ENCODE measurements around the gene PLB1. TPM values are rescaled to one million over a fixed set of nuclear protein-coding genes. Genes with fewer than 3 reads are reported as not detected.
"Not testable (repeated sequence)": the region's sequence is repeated elsewhere in the genome, so short reads cannot be mapped to it uniquely, and the experiment has no call there.

Gene PLB1
- total RNA-seq, 1 experiment from 2014 or later: 0.21 TPM

GRCh38 chr2:28469947-28470535, 25.8 kb upstream of the PLB1 start:
- no peak for DNase-seq (ENCODE audit: low spot score)

- DNase-seq (ENCODE audit: low spot score): no peak
Observed at GRCh38 chr2:28470759-28471158, 25.1 kb upstream of the PLB1 start.

DNA sequence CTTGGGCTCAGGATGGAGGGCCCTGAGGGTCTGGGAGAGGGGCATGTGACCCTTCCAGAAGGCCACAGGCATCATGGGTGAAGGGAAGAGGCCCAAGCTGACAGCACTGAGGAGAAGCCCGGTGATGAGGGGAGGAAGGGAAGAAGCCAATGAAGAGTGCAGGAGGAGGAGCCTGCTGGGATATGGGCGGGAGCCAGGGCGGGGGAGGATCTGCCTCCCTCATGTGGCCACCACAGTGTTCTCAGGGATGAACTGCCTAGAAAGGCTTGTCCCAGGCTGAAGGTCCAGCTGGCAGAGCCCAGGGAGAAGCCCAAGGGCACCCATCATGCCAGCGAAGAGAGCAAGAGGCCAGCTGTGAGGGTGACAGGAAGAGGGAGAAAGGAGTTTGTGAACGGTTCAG, 24.6 kb upstream of the PLB1 start:
- no peak for DNase-seq (ENCODE audit: low spot score)

- no peak for DNase-seq (ENCODE audit: low spot score)
Observed at GRCh38 chr2:28471701-28472236, 24.1 kb upstream of the PLB1 start.

DNA sequence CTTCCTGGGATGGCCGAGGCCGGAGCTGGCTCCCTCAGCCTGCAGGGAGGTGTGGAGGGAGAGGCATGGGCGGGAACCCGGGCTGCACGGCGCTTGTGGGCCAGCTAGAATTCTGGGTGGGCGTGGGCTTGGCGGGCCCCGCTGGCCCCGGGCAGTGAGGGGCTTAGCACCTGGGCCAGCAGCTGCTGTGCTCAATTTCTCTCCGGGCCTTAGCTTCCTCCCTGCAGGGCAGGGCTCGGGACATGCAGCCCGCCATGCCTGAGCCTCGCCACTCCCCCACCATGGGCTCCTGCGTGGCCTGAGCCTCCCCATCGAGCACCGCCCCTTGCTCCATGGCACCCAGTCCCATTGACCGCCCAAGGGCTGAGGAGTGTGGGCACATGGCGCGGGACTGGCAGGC, 23.2 kb upstream of the PLB1 start:
- not testable (repeated sequence) for DNase-seq (ENCODE audit: low spot score)

- no peak for DNase-seq (ENCODE audit: low spot score)
Observed at GRCh38 chr2:28475088-28475595, 20.7 kb upstream of the PLB1 start.

GRCh38 chr2:28477087-28477486, 18.8 kb upstream of the PLB1 start:
- DNase-seq (ENCODE audit: low spot score): no peak

- DNase-seq (ENCODE audit: low spot score): no peak
Observed at GRCh38 chr2:28477645-28478044, 18.2 kb upstream of the PLB1 start.

GRCh38 chr2:28480403-28481049, 15.3 kb upstream of the PLB1 start:
- no peak for DNase-seq (ENCODE audit: low spot score)

- DNase-seq (ENCODE audit: low spot score): no peak
Observed at GRCh38 chr2:28481905-28482304, 14.0 kb upstream of the PLB1 start.

GRCh38 chr2:28484835-28485234, 11.0 kb upstream of the PLB1 start:
- DNase-seq (ENCODE audit: low spot score): no peak

- no peak for DNase-seq (ENCODE audit: low spot score)
Observed at GRCh38 chr2:28486526-28486925, 9.3 kb upstream of the PLB1 start.

GRCh38 chr2:28487258-28487657, 8.6 kb upstream of the PLB1 start:
- no peak for DNase-seq (ENCODE audit: low spot score)

GRCh38 chr2:28488083-28488830, 7.6 kb upstream of the PLB1 start:
- no peak for DNase-seq (ENCODE audit: low spot score)

- DNase-seq (ENCODE audit: low spot score): no peak
Observed at GRCh38 chr2:28488858-28489575, 6.8 kb upstream of the PLB1 start.

GRCh38 chr2:28490558-28490957, 5.3 kb upstream of the PLB1 start:
- no peak for DNase-seq (ENCODE audit: low spot score)

- DNase-seq (ENCODE audit: low spot score): no peak
Observed at GRCh38 chr2:28492282-28492681, 3.6 kb upstream of the PLB1 start.

DNA sequence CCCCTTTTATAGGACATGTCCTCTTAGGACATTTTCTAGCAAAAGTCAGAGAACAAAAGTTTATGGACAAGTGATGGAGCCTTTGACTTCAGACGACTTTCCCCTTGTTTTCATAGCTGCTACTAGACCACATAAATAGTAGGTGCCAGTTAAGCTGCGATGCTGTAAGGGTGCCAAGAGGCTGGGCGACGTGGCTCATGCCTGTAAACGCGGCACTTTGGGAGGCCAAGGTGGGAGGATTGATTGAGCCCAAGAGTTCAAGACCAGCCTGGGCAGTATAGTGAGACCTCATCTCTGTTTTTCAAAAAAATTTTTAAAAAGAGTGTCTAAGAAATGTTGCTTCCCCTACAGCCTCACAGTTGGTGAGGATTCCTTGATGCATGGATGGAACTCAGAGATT, 2.2 kb upstream of the PLB1 start:
- DNase-seq (ENCODE audit: low spot score): no peak

DNA sequence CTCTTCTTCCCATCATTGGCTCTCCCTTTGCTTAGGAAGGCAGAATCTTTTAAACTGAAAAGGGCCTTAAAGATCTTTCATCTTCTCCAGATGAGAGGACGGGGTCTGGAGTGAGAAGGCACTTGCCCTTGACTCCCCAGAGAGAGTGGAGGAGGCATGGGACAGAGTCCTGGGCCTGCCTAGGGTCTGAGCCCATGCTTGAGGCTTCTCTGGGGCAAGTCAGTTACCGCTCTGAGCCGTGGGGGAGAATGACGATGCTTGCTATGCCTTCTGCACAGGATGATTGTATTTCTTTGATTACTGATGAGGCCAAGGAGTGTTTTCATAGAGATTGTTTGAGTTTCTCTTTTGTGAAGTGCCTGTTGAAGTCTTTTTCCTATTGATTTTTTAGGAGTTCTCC, 921 bp downstream of the PLB1 start:
- DNase-seq (ENCODE audit: low spot score): no peak

- DNase-seq (ENCODE audit: low spot score): no peak
Observed at GRCh38 chr2:28497206-28497605, 1.3 kb downstream of the PLB1 start.

GRCh38 chr2:28499282-28499681, 3.4 kb downstream of the PLB1 start:
- no peak for DNase-seq (ENCODE audit: low spot score)

DNA sequence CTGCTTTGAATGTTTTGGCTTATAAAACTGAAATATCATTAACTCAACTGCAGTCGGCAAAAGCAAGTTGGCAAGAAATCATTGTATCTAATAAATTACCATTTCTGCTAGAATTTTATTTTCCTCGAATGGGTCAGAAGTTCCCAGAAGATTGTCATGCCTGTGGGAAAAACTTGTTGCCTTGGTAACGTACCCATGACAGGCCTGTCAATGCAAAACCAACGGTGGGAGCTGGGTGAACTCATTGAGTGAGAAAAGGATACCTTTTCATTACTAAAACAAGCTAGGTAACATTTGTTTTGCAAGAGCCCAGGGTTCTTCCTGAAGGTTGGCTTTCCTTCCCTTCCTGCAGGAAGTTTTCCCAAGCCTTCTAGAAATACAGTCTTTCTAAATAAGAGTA, 9.5 kb downstream of the PLB1 start:
- no peak for DNase-seq (ENCODE audit: low spot score)

Measured in H4 (cell line).